GM21526 (cell line): ENCODE results near the gene GRAMD1A.
"Not testable (repeated sequence)": the region's sequence is repeated elsewhere in the genome, so short reads cannot be mapped to it uniquely, and the experiment has no call there.

Source experiments
- ATAC-seq: cut with Tn5 transposase; IDR thresholded peaks from one replicate; pipeline ENCODE4 v1.9.1; 2021; ENCODE audit warnings: moderate library complexity; ENCODE audit not compliant: unreplicated experiment, low FRiP score

Gene GRAMD1A

GRCh38 chr19:35000647-35001501, 751 bp downstream of the GRAMD1A start:
- no peak for ATAC-seq

- ATAC-seq = no peak
These were observed 2.0 kb downstream of the GRAMD1A start for GRCh38 chr19:35002037-35002535.

- ATAC-seq = no peak
These were observed 4.6 kb downstream of the GRAMD1A start for GRCh38 chr19:35004517-35005255.

- ATAC-seq = no peak
These were observed 5.3 kb downstream of the GRAMD1A start for GRCh38 chr19:35005256-35005977.

- ATAC-seq = not testable (repeated sequence)
These were observed 5.9 kb downstream of the GRAMD1A start for GRCh38 chr19:35006007-35006341.

- ATAC-seq = no peak
These were observed 6.3 kb downstream of the GRAMD1A start for GRCh38 chr19:35006342-35006998.

- no peak for ATAC-seq
These were observed 6.9 kb downstream of the GRAMD1A start for GRCh38 chr19:35006999-35007365.

- ATAC-seq = not testable (repeated sequence)
These were observed 7.3 kb downstream of the GRAMD1A start for GRCh38 chr19:35007427-35007826.

GRCh38 chr19:35008891-35009341, 8.8 kb downstream of the GRAMD1A start:
- ATAC-seq = no peak

GRCh38 chr19:35009424-35010415, 9.6 kb downstream of the GRAMD1A start:
- no peak for ATAC-seq

- no peak for ATAC-seq
These were observed 11.1 kb downstream of the GRAMD1A start for GRCh38 chr19:35011091-35011689.

GRCh38 chr19:35011737-35012682, 11.9 kb downstream of the GRAMD1A start:
- no peak for ATAC-seq

- no peak for ATAC-seq
These were observed 13.1 kb downstream of the GRAMD1A start for GRCh38 chr19:35013041-35013819.

GRCh38 chr19:35013820-35014754, 14.0 kb downstream of the GRAMD1A start:
- ATAC-seq = no peak

- ATAC-seq = not testable (repeated sequence)
These were observed 14.7 kb downstream of the GRAMD1A start for GRCh38 chr19:35014774-35015173.
